GM21723 (cell line): ENCODE measurements around the gene WWC2.
"Not testable (repeated sequence)": the region's sequence is repeated elsewhere in the genome, so short reads cannot be mapped to it uniquely, and the experiment has no call there.

Source experiments
- ATAC-seq: cut with Tn5 transposase; IDR thresholded peaks from one replicate; pipeline ENCODE4 v1.9.1; 2021; ENCODE audit warnings: mild to moderate bottlenecking, moderate library complexity; ENCODE audit not compliant: unreplicated experiment

The WWC2 gene

GRCh38 chr4:183141997-183142396 is 42.9 kb downstream of the WWC2 start:
- no peak for ATAC-seq

- no peak for ATAC-seq
These were observed 43.8 kb downstream of the WWC2 start for GRCh38 chr4:183142571-183143550.

- no peak for ATAC-seq
These were observed 45.7 kb downstream of the WWC2 start for GRCh38 chr4:183144787-183145186.

GRCh38 chr4:183145773-183146172 is 46.7 kb downstream of the WWC2 start:
- no peak for ATAC-seq

- no peak for ATAC-seq
These were observed 47.4 kb downstream of the WWC2 start for GRCh38 chr4:183146478-183146877.

GRCh38 chr4:183147196-183147595 is 48.1 kb downstream of the WWC2 start:
- ATAC-seq, result no peak

- ATAC-seq, result no peak
These were observed 48.9 kb downstream of the WWC2 start for GRCh38 chr4:183147983-183148382.

- ATAC-seq, result no peak
These were observed 50.8 kb downstream of the WWC2 start for GRCh38 chr4:183149616-183150539.

- not testable (repeated sequence) for ATAC-seq
These were observed 51.6 kb downstream of the WWC2 start for GRCh38 chr4:183150664-183151063.

GRCh38 chr4:183152232-183152631 is 53.2 kb downstream of the WWC2 start:
- ATAC-seq, result not testable (repeated sequence)

GRCh38 chr4:183153190-183153916 is 54.3 kb downstream of the WWC2 start:
- ATAC-seq, result no peak

- no peak for ATAC-seq
These were observed 55.8 kb downstream of the WWC2 start for GRCh38 chr4:183154701-183155391.

- no peak for ATAC-seq
These were observed 56.6 kb downstream of the WWC2 start for GRCh38 chr4:183155450-183156184.

GRCh38 chr4:183157215-183157614 is 58.2 kb downstream of the WWC2 start:
- ATAC-seq, result no peak

- ATAC-seq, result no peak
These were observed 59.0 kb downstream of the WWC2 start for GRCh38 chr4:183158062-183158461.

GRCh38 chr4:183161630-183162029 is 62.6 kb downstream of the WWC2 start:
- ATAC-seq, result no peak

GRCh38 chr4:183163135-183163534 is 64.1 kb downstream of the WWC2 start:
- ATAC-seq, result no peak

- no peak for ATAC-seq
These were observed 65.9 kb downstream of the WWC2 start for GRCh38 chr4:183164963-183165362.

GRCh38 chr4:183165376-183165775 is 66.3 kb downstream of the WWC2 start:
- no peak for ATAC-seq

GRCh38 chr4:183170894-183171293 is 71.8 kb downstream of the WWC2 start:
- no peak for ATAC-seq
